Measurements from ENCODE around the gene EPB41L2. TPM values are rescaled to one million over a fixed set of nuclear protein-coding genes. Genes with fewer than 3 reads are reported as not detected.
A peak's percentile ranks its signal among the peaks of the same experiment; 100 is the strongest.

EPB41L2 gene
- total RNA-seq, 4 donors from 2014 or later: 46.1 to 258 (median 88.3) TPM

GRCh38 chr6:131065824-131066171 lies 2.8 kb upstream of the EPB41L2 start:
- Histone ChIP-seq H3K27me3 (no peaks in the 10 kb centered on the region), H3K4me1 (peaks cover 0 to 12% (median 3%) of the 10 kb centered on the region in 4 donors), H3K36me3 (no peaks in the 10 kb centered on the region), H3K9me3 (no peaks in the 10 kb centered on the region), H3K27ac (peak overlapping the region in 3 of 4 donors; percentile 3 to 61 (median 47)), H3K4me3 (no peak overlapping the region)
- no peak for DNase-seq
- TF ChIP-seq, protein P1, sequence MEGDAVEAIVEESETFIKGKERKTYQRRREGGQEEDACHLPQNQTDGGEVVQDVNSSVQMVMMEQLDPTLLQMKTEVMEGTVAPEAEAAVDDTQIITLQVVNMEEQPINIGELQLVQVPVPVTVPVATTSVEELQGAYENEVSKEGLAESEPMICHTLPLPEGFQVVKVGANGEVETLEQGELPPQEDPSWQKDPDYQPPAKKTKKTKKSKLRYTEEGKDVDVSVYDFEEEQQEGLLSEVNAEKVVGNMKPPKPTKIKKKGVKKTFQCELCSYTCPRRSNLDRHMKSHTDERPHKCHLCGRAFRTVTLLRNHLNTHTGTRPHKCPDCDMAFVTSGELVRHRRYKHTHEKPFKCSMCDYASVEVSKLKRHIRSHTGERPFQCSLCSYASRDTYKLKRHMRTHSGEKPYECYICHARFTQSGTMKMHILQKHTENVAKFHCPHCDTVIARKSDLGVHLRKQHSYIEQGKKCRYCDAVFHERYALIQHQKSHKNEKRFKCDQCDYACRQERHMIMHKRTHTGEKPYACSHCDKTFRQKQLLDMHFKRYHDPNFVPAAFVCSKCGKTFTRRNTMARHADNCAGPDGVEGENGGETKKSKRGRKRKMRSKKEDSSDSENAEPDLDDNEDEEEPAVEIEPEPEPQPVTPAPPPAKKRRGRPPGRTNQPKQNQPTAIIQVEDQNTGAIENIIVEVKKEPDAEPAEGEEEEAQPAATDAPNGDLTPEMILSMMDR (IDR thresholded peaks at IDR 0.05): no peak
- TF ChIP-seq POLR2A (IDR thresholded peaks at IDR 0.05): no peak

GRCh38 chr6:131065112-131065823 lies 2.2 kb upstream of the EPB41L2 start:
- TF ChIP-seq POLR2A (IDR thresholded peaks at IDR 0.05): no peak
- TF ChIP-seq, protein P1 (IDR thresholded peaks at IDR 0.05): no peak
- peak in 2 of 3 donors; percentile 53 to 63 for DNase-seq

DNA sequence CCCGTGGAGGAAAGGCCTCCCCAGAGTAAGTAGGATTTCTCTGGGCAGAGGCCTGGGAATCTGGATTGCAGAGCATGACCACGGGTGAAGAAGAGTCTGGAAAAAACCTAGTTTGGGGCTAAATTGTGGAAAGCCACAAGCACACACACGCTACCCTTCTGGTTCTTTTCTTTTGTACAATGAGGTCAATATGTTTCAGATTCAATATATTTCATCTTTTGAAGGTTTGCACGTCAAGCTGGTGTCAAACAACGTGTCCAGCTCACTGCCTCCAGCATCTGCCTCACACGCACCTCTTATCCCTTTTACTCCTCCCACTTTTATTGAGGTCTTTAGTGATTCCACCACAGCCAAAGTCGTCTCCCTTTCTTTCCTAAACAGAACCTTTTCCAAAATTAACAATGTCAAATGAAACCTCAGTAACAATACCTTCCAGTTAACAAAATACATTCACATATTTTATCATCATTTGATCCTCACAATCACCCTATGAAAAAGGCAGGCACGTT lies 773 bp upstream of the EPB41L2 start:
- Histone ChIP-seq H3K9me3 (no peaks in the 10 kb centered on the region), H3K36me3 (no peaks in the 10 kb centered on the region), H3K27ac (peak overlapping the region; percentile 69 to 89 (median 85)), H3K4me1 (peaks cover 0 to 12% (median 3%) of the 10 kb centered on the region in 4 donors), H3K4me3 (peak overlapping the region; percentile 87 to 97 (median 88)), H3K27me3 (no peaks in the 10 kb centered on the region)
- DNase-seq: no peak
- TF ChIP-seq POLR2A (IDR thresholded peaks at IDR 0.05): no peak
- TF ChIP-seq, protein P1 (IDR thresholded peaks at IDR 0.05): no peak

More at GRCh38 chr6:131065112-131065823, 2.2 kb upstream of the EPB41L2 start:
- peak overlapping the region in 3 of 4 donors; percentile 3 to 61 (median 47) for H3K27ac ChIP-seq
- peaks cover 0 to 12% (median 3%) of the 10 kb centered on the region in 4 donors for H3K4me1 ChIP-seq
- no peak overlapping the region for H3K4me3 ChIP-seq
- H3K9me3 ChIP-seq: no peaks in the 10 kb centered on the region
- no peaks in the 10 kb centered on the region for H3K27me3 ChIP-seq
- H3K36me3 ChIP-seq: no peaks in the 10 kb centered on the region

- Histone ChIP-seq H3K9me3 (no peaks in the 10 kb centered on the region), H3K27ac (peak overlapping the region; percentile 69 to 89 (median 85)), H3K4me3 (peak overlapping the region; percentile 87 to 97 (median 88)), H3K4me1 (peaks cover 0 to 12% (median 3%) of the 10 kb centered on the region in 4 donors), H3K36me3 (no peaks in the 10 kb centered on the region), H3K27me3 (no peaks in the 10 kb centered on the region)
- no peak for TF ChIP-seq POLR2A (IDR thresholded peaks at IDR 0.05)
- TF ChIP-seq, protein P1 (IDR thresholded peaks at IDR 0.05): no peak
- peak in 2 of 3 donors; percentile 61 to 67 for DNase-seq
Observed at GRCh38 chr6:131062241-131063027, 611 bp downstream of the EPB41L2 start.

DNA sequence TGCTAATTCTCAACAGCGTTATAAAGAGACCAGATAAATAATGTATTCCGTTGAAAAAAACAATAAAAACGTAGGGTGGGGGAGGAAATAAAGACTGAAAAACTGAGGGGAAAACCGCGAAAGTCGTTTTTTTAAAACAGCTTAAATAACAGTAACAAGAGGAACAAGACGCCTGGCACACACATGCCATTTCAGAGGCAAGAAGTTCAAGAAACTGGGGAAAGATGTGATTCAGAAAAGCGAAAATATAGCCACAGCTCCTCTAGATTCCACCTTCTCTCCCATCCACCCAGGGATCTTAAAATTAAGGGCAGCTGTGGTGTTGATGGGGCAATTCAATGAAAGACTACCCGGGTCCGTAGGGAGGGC lies 1.3 kb downstream of the EPB41L2 start:
- H3K4me1 ChIP-seq: peaks cover 0 to 12% (median 3%) of the 10 kb centered on the region in 4 donors
- H3K27ac ChIP-seq: peak overlapping the region in 3 of 4 donors; percentile 69 to 89 (median 81)
- no peak for TF ChIP-seq POLR2A (IDR thresholded peaks at IDR 0.05)
- TF ChIP-seq, protein P1 (IDR thresholded peaks at IDR 0.05): no peak
- H3K9me3 ChIP-seq: no peaks in the 10 kb centered on the region
- peak overlapping the region; percentile 87 to 97 (median 88) for H3K4me3 ChIP-seq
- DNase-seq: no peak
- no peaks in the 10 kb centered on the region for H3K36me3 ChIP-seq
- no peaks in the 10 kb centered on the region for H3K27me3 ChIP-seq

All from Peyer's patch (tissue), 4 donors.